ENCODE results near the gene COLQ.
"Not testable (repeated sequence)": the region's sequence is repeated elsewhere in the genome, so short reads cannot be mapped to it uniquely, and the experiment has no call there.

The COLQ gene

GRCh38 chr3:15521573-15521965, at the start of gene COLQ:
Gene COLQ (minus strand): TSS chr3:15521706. CDS start chr3:15521625, 81 bp downstream.
- DNase-seq (ENCODE audit: low read depth in 2 of 2): no peak

DNA sequence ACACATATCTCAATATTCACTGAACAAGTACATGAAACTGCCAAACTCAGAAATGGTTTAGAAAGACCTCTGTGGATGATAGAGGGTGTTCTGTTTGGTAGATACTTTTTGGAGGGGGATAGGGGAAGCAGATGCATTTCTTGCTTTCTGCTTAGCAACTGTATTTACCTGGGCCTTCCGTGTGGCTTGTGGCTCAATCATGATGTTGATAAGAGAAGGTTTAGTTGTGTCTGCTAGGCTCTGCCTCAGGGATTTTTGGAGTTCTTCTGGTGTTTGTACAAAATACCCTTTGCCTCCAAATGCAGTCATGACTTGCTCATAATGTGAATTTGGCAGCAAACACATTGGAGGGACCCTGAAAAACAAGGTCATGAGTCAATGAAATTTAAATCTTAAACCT, 41.7 kb upstream of the COLQ start:
- DNase-seq (ENCODE audit: low read depth in 2 of 2): no peak

GRCh38 chr3:15562560-15562959, 41.1 kb upstream of the COLQ start:
- no peak for DNase-seq (ENCODE audit: low read depth in 2 of 2)

DNA sequence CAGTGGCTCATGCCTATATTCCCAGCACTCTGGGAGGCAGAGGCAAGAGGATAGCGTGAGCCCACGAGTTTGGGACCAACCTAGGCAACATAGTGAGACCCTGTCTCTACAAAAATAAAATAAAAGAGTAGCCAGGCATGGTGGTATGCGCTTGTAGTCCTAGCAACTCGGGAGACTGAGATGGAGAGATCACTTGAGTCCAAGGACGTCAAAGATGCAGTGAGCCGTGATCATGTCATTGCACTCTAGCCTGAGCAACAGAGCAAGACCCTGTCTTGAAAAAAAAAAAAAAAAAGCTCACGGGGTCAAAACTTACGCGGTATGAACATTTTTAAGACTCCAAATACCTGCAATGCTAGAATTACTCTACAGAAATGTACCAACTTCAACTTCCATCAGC, 37.1 kb upstream of the COLQ start:
- DNase-seq (ENCODE audit: low read depth in 2 of 2): no peak

DNA sequence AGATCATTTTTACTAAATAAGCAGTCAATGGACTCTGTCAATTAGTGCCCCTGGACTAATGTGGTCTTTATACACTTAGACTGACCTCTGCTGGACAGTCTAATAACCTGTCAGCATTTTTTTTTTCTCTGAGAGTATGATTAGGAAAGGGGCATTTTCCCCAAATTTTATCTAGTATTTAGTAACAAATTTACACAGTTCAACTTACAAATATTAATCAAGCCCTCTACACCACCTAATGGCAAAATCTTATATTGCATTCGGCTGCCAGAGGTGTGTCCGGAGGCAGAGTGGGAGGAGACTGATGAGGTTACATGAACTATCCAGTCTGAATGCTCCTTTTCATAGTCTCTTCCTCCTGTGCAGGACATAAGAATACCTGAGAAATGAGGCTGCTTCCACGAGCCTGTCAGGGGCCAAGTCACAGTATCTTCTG, 36.0 kb upstream of the COLQ start:
- DNase-seq (ENCODE audit: low read depth in 2 of 2): peak; percentile 10 to 24

GRCh38 chr3:15556512-15556911, 35.0 kb upstream of the COLQ start:
- no peak for DNase-seq (ENCODE audit: low read depth in 2 of 2)

GRCh38 chr3:15553749-15554148, 32.2 kb upstream of the COLQ start:
- no peak for DNase-seq (ENCODE audit: low read depth in 2 of 2)

- DNase-seq (ENCODE audit: low read depth in 2 of 2): no peak
These were observed 30.4 kb upstream of the COLQ start for GRCh38 chr3:15551902-15552301.

GRCh38 chr3:15549846-15550245, 28.3 kb upstream of the COLQ start:
- DNase-seq (ENCODE audit: low read depth in 2 of 2): no peak

DNA sequence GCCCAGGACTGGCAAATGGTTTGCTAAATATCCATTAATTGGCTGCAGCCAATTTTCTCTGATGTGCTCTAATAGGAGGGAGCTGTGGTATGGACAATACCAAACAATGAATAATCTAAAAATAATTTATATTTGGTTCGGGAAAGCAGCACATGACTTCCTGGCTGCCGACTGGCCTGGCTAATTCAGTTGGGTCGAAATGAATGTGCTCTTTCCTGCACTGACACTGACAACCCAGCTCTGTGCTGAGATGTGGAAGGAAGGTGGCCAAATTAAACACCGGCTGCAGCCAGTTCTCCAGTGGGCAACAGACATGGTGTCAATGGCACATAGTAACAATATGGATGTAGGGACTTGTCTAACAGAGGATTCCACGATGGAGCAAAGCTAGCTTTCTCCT, 21.1 kb upstream of the COLQ start:
- no peak for DNase-seq (ENCODE audit: low read depth in 2 of 2)

GRCh38 chr3:15541371-15541770, 19.9 kb upstream of the COLQ start:
- DNase-seq (ENCODE audit: low read depth in 2 of 2): no peak

DNA sequence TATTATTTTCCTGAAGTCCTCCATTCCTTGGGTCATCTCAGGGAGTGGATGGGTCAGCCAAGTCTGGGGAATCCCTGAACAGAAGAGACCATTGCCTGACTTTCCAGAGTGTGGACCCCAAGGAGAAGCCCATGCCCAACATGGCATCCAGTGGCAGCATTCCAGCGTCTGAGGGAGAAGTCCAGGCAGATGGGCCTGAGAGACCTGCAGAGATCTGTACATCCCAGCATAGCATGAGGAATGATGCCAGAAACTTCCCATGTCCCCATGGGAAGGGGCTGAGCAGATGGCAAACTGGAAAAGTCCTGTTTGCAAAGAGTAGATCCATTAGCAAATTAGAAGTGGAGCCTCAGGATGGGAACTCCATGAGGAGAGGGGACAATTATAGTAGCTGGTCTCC, 17.6 kb upstream of the COLQ start:
- DNase-seq (ENCODE audit: low read depth in 2 of 2): no peak

- DNase-seq (ENCODE audit: low read depth in 2 of 2): no peak
These were observed 16.8 kb upstream of the COLQ start for GRCh38 chr3:15538345-15538744.

DNA sequence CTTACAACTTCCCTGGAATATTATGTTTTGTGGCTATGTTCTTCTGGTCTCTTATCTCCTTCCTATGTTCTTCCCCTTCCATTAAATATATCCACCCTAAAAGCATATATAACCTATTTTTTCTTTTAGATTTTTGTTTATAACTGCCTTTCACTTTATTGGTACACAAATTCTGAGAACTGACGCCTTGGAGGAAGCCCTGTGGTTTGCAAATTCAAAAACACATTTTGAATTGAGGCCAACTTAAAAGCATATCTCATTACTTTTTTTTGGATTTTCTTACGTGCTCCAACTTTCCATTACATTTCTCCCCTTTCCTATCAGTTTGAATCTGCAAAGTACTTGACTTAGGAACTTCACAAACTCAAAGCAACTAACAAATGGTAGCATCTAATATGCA, 15.3 kb upstream of the COLQ start:
- DNase-seq (ENCODE audit: low read depth in 2 of 2): no peak

- peak; percentile 13 to 33 for DNase-seq (ENCODE audit: low read depth in 2 of 2)
These were observed 14.2 kb upstream of the COLQ start for GRCh38 chr3:15535732-15536131.

GRCh38 chr3:15532614-15533013, 11.1 kb upstream of the COLQ start:
- not testable (repeated sequence) for DNase-seq (ENCODE audit: low read depth in 2 of 2)

- no peak for DNase-seq (ENCODE audit: low read depth in 2 of 2)
These were observed 9.8 kb upstream of the COLQ start for GRCh38 chr3:15531346-15531745.

DNA sequence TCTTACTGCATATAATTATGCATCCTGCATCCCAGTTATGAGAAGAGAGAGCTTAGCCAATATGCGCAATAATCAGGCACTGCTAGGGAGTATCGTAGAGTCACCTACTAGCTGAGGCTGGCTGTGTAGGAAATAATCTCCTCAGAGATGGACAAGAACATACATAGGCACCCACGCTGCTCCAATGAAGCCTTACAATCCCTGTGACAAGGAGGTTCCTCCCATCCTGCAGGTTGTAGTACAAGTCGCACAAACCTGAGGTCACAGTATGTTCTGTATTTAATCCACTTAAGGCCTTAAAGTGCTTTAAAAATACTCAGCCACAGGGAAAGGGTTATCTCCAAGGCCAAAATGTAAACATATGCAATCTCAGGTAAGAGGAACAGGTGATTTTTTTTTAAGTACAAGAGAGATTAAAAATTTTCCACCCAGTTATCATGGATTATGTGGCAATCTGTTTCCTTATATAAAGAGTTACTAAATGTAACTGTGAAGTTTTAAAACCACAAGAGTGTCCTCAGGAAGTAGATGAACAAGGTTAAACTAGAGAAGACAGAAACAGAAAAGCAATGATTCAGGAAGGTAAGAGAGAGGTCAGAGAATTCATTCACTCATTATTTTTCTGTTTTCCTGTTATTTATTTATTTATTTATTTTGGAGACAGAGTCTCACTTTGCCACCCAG, 7.5 kb upstream of the COLQ start:
- DNase-seq (ENCODE audit: low read depth in 2 of 2): no peak

DNA sequence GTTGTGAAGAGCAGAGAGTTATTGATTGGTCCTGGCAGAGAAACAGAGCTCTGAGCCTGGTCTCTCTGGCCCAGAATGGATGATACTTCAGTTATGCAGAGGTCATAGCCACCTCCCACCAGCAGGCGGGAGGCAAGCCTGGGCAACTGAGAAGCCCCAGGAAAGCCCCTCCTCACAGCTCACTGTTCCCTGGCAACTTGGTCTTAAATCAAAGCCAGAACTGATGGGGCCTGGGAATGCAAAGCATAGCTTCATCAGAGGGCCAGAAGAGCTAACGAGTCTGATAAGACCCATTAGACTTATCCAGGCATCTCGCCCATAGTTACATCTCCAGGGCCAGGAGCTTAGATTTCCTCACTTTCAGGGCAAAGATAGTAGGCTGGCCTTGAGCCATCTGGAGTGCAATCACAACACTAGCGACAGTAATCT, 5.5 kb upstream of the COLQ start:
- DNase-seq (ENCODE audit: low read depth in 2 of 2): no peak

DNA sequence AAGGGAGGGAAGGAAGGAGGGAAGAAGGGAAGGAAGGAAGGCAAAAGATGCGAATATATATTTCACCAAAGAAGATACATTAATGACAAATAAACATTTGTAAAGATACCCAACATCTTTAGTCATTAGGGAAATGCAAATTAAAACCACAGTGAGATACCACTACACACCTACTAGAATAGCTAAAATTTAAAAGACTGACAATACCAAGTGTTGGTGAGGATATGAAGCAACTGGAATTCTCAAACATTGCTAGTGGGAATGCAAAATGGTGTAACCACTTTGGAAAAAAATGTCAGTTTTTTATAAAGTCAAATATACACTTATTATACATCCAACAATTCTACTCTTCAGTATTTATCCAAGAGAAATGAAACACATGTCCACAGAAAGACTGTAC, 4.3 kb upstream of the COLQ start:
- DNase-seq (ENCODE audit: low read depth in 2 of 2): no peak

DNA sequence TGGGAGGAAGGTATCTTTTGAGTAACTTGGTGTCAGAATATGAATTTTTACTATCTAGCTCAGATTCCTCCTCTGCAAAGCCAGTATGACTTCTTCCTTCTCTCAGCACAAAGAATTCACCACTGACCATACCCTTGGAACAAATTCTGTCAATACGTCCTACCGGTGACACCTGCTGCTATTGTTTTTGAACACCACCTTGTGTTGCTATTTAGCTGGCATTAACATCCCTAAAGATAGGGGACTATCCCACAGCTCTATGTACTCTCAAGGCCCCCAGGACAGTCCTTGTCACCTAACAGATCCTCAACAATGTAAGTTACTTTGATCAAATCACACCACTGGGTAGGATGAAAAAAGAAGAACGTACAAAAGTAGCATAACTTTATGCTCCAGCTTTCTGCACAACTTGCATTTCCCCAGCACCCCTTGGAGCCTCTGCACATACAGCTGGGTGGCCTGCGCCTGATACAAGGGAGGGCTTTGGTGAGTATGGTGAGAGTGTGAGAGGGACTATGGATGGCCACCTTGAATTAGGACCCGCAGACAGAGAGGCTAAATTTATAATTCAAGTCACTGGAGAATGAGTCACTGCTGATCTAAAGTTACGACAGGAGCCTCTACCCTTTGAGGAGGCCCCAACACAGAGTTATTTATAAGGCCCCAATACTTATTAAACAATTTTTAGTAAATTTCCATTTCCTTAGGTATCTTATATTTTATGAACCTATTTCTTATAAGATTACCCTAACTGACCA, 2.3 kb upstream of the COLQ start:
- no peak for DNase-seq (ENCODE audit: low read depth in 2 of 2)

- no peak for DNase-seq (ENCODE audit: low read depth in 2 of 2)
These were observed 510 bp upstream of the COLQ start for GRCh38 chr3:15522016-15522415.

DNA sequence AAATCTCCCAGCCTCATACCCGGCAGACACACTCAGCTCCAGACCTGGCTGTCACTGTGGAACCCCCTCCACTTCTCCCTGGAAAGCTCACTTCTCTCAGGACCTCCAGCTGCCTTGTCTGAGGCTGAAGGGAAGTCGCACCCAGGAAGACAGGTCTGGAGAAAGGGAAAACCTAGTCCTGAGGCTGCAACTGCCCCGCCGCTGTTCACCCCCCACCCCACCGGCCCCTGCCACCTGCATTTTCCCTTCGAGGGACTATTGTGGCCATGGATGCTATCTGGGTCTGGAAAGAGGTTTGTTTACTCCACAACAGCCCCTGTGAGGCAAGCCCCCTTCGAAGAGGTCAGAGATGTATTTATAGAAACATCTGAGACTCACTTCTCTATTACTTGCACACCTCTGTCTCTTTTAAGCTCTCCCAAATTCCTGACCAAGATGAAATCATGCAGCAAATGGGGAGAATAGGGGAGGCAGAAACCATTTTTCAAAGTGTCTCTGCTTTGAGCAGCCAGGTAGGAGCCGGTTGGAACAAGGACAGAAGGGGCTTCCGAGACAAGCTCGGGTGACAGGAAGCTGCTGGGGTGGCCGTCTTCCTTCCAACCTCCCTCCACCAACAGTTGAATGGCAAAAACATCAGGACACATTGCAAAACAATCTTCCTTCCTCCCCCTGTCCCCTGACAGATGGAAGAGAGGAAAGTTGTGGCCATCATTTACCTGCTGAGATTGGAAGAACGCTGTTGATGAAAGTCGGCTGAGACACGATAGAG, 518 bp downstream of the COLQ start:
- no peak for DNase-seq (ENCODE audit: low read depth in 2 of 2)
